Thyroid gland (tissue), 4 donors: ENCODE measurements around the gene SLC35A5.

Experiments
- CTCF ChIP-seq, 6 experiments: fragments of 200-600 bp in 3 of 6; fragments of 450-650 bp in 3 of 6; sonication (generic) in 3 of 6; IDR thresholded peaks; one replicate each; pipeline ENCODE4 v1.5.1; 2016 to 2019; ENCODE audit warnings: antibody characterized with exemption in 6 of 6, mild to moderate bottlenecking in 2 of 6, inconsistent platforms in 1 of 6, moderate library complexity in 1 of 6
- POLR2A ChIP-seq, 2 donors: fragments of 450-650 bp; IDR thresholded peaks; one replicate each; pipeline ENCODE4 v1.6.1; 2017; ENCODE audit warnings: antibody characterized with exemption in 2 of 2, mild to moderate bottlenecking in 2 of 2, moderate library complexity in 1 of 2

- TF ChIP-seq CTCF (IDR thresholded peaks at IDR 0.05) (no peak), POLR2A (IDR thresholded peaks at IDR 0.05) (no peak)
Measured at GRCh38 chr3:112560307-112560706, 1.5 kb upstream of the SLC35A5 start.
